GM20431 (cell line): ENCODE measurements around the gene NHLRC2.

Source experiments
- in situ Hi-C: fragments of 300-500 bp; cut with MseI, MboI; formaldehyde crosslinking; loops from one replicate; pipeline ENCODE4 v1.15.0; 2020; ENCODE audit warnings: low sequenced_read_pairs; ENCODE audit not compliant: unreplicated experiment

NHLRC2 gene

GRCh38 chr10:113961182-113962031 is 106.9 kb downstream of the NHLRC2 start:
- in situ Hi-C loops: no loop called here

- in situ Hi-C loops: no loop called here
Measured at GRCh38 chr10:113965077-113965476, 110.6 kb downstream of the NHLRC2 start.

GRCh38 chr10:113965683-113966082 is 111.2 kb downstream of the NHLRC2 start:
- in situ Hi-C loops: no loop called here
